ENCODE measurements around the gene MSH5.

GRCh38 chr6:31725502-31726350 is 14.1 kb upstream of the MSH5 start:
- TF ChIP-seq, protein P1, sequence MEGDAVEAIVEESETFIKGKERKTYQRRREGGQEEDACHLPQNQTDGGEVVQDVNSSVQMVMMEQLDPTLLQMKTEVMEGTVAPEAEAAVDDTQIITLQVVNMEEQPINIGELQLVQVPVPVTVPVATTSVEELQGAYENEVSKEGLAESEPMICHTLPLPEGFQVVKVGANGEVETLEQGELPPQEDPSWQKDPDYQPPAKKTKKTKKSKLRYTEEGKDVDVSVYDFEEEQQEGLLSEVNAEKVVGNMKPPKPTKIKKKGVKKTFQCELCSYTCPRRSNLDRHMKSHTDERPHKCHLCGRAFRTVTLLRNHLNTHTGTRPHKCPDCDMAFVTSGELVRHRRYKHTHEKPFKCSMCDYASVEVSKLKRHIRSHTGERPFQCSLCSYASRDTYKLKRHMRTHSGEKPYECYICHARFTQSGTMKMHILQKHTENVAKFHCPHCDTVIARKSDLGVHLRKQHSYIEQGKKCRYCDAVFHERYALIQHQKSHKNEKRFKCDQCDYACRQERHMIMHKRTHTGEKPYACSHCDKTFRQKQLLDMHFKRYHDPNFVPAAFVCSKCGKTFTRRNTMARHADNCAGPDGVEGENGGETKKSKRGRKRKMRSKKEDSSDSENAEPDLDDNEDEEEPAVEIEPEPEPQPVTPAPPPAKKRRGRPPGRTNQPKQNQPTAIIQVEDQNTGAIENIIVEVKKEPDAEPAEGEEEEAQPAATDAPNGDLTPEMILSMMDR (conservative IDR thresholded peaks at IDR 0.05; ENCODE audit: low read depth in 2 of 2): no peak
- TF ChIP-seq CREB1 (CRISPR knock-in tag; IDR thresholded peaks at IDR 0.05; ENCODE audit: low read depth) (no peak), POLR2AphosphoS5 (IDR thresholded peaks at IDR 0.05; ENCODE audit: low read depth) (no peak), EZH2 (IDR thresholded peaks at IDR 0.05; ENCODE audit: low read depth, unreplicated experiment) (no peak), EZH2phosphoT487 (IDR thresholded peaks at IDR 0.05; ENCODE audit: unreplicated experiment) (no peak), JUNB (IDR thresholded peaks at IDR 0.05; ENCODE audit: unreplicated experiment) (no peak), ETS1 (IDR thresholded peaks at IDR 0.05) (no peak), ZNF331 (CRISPR knock-in tag; IDR thresholded peaks at IDR 0.05; ENCODE audit: low read depth) (no peak), STAT1 (IDR thresholded peaks at IDR 0.05; ENCODE audit: unreplicated experiment) (no peak), NANOG (IDR thresholded peaks at IDR 0.05; ENCODE audit: borderline replicate concordance) (no peak)
- TF ChIP-seq, protein P2, sequence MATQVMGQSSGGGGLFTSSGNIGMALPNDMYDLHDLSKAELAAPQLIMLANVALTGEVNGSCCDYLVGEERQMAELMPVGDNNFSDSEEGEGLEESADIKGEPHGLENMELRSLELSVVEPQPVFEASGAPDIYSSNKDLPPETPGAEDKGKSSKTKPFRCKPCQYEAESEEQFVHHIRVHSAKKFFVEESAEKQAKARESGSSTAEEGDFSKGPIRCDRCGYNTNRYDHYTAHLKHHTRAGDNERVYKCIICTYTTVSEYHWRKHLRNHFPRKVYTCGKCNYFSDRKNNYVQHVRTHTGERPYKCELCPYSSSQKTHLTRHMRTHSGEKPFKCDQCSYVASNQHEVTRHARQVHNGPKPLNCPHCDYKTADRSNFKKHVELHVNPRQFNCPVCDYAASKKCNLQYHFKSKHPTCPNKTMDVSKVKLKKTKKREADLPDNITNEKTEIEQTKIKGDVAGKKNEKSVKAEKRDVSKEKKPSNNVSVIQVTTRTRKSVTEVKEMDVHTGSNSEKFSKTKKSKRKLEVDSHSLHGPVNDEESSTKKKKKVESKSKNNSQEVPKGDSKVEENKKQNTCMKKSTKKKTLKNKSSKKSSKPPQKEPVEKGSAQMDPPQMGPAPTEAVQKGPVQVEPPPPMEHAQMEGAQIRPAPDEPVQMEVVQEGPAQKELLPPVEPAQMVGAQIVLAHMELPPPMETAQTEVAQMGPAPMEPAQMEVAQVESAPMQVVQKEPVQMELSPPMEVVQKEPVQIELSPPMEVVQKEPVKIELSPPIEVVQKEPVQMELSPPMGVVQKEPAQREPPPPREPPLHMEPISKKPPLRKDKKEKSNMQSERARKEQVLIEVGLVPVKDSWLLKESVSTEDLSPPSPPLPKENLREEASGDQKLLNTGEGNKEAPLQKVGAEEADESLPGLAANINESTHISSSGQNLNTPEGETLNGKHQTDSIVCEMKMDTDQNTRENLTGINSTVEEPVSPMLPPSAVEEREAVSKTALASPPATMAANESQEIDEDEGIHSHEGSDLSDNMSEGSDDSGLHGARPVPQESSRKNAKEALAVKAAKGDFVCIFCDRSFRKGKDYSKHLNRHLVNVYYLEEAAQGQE (IDR thresholded peaks at IDR 0.05; ENCODE audit: unreplicated experiment): no peak
- TF ChIP-seq, protein P3, sequence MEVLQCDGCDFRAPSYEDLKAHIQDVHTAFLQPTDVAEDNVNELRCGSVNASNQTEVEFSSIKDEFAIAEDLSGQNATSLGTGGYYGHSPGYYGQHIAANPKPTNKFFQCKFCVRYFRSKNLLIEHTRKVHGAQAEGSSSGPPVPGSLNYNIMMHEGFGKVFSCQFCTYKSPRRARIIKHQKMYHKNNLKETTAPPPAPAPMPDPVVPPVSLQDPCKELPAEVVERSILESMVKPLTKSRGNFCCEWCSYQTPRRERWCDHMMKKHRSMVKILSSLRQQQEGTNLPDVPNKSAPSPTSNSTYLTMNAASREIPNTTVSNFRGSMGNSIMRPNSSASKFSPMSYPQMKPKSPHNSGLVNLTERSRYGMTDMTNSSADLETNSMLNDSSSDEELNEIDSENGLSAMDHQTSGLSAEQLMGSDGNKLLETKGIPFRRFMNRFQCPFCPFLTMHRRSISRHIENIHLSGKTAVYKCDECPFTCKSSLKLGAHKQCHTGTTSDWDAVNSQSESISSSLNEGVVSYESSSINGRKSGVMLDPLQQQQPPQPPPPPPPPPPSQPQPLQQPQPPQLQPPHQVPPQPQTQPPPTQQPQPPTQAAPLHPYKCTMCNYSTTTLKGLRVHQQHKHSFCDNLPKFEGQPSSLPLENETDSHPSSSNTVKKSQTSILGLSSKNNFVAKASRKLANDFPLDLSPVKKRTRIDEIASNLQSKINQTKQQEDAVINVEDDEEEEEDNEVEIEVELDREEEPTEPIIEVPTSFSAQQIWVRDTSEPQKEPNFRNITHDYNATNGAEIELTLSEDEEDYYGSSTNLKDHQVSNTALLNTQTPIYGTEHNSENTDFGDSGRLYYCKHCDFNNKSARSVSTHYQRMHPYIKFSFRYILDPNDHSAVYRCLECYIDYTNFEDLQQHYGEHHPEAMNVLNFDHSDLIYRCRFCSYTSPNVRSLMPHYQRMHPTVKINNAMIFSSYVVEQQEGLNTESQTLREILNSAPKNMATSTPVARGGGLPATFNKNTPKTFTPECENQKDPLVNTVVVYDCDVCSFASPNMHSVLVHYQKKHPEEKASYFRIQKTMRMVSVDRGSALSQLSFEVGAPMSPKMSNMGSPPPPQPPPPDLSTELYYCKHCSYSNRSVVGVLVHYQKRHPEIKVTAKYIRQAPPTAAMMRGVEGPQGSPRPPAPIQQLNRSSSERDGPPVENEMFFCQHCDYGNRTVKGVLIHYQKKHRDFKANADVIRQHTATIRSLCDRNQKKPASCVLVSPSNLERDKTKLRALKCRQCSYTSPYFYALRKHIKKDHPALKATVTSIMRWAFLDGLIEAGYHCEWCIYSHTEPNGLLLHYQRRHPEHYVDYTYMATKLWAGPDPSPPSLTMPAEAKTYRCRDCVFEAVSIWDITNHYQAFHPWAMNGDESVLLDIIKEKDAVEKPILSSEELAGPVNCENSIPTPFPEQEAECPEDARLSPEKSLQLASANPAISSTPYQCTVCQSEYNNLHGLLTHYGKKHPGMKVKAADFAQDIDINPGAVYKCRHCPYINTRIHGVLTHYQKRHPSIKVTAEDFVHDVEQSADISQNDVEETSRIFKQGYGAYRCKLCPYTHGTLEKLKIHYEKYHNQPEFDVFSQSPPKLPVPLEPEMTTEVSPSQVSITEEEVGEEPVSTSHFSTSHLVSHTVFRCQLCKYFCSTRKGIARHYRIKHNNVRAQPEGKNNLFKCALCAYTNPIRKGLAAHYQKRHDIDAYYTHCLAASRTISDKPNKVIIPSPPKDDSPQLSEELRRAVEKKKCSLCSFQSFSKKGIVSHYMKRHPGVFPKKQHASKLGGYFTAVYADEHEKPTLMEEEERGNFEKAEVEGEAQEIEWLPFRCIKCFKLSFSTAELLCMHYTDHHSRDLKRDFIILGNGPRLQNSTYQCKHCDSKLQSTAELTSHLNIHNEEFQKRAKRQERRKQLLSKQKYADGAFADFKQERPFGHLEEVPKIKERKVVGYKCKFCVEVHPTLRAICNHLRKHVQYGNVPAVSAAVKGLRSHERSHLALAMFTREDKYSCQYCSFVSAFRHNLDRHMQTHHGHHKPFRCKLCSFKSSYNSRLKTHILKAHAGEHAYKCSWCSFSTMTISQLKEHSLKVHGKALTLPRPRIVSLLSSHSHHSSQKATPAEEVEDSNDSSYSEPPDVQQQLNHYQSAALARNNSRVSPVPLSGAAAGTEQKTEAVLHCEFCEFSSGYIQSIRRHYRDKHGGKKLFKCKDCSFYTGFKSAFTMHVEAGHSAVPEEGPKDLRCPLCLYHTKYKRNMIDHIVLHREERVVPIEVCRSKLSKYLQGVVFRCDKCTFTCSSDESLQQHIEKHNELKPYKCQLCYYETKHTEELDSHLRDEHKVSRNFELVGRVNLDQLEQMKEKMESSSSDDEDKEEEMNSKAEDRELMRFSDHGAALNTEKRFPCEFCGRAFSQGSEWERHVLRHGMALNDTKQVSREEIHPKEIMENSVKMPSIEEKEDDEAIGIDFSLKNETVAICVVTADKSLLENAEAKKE (CRISPR knock-in tag; IDR thresholded peaks at IDR 0.05): no peak
